SIG-M5 treated with dmso at 0.1 percent for 504 hours (cell line): ENCODE measurements around the gene CPT1A.

Experiments used
- DNase-seq: peaks from one replicate; lab custom pipeline; 2025; ENCODE audit not compliant: unreplicated experiment; lab: John Stamatoyannopoulos, UW

The CPT1A gene

GRCh38 chr11:68714060-68714856 lies 127.5 kb downstream of the CPT1A start:
- no peak for DNase-seq

GRCh38 chr11:68711114-68711513 lies 130.6 kb downstream of the CPT1A start:
- DNase-seq, result no peak

- no peak for DNase-seq
These were observed 131.3 kb downstream of the CPT1A start for GRCh38 chr11:68710409-68710808.

GRCh38 chr11:68709062-68709461 lies 132.7 kb downstream of the CPT1A start:
- DNase-seq, result no peak

- no peak for DNase-seq
These were observed 134.2 kb downstream of the CPT1A start for GRCh38 chr11:68707527-68707926.

GRCh38 chr11:68704887-68705286 lies 136.8 kb downstream of the CPT1A start:
- DNase-seq, result no peak
